DMS53 treated with DMSO at 0.1 percent for 48 hours (cell line): Measurements from ENCODE around the gene SMTN.
A peak's percentile ranks its signal among the peaks of the same experiment; 100 is the strongest.
"Not testable (repeated sequence)": the region's sequence is repeated elsewhere in the genome, so short reads cannot be mapped to it uniquely, and the experiment has no call there.

Experiments used
- DNase-seq: peaks from one replicate; lab custom pipeline; 2025; ENCODE audit not compliant: unreplicated experiment; lab: John Stamatoyannopoulos, UW

The SMTN gene

GRCh38 chr22:31080848-31081649 is at the start of gene SMTN:
TSS of gene SMTN (plus strand) at chr22:31081318. CDS start at chr22:31083259, 1,941 bp downstream.
- DNase-seq: peak; percentile 44

- DNase-seq: no peak
These were observed 44.2 kb upstream of the SMTN start for GRCh38 chr22:31036671-31037550.

- DNase-seq: no peak
These were observed 42.4 kb upstream of the SMTN start for GRCh38 chr22:31038686-31039085.

- no peak for DNase-seq
These were observed 41.7 kb upstream of the SMTN start for GRCh38 chr22:31039393-31039792.

- DNase-seq: no peak
These were observed 40.3 kb upstream of the SMTN start for GRCh38 chr22:31040542-31041398.

- DNase-seq: no peak
These were observed 36.8 kb upstream of the SMTN start for GRCh38 chr22:31044262-31044861.

GRCh38 chr22:31045900-31046538 is 35.1 kb upstream of the SMTN start:
- DNase-seq: no peak

GRCh38 chr22:31046539-31047226 is 34.4 kb upstream of the SMTN start:
- DNase-seq: peak; percentile 3

- no peak for DNase-seq
These were observed 32.5 kb upstream of the SMTN start for GRCh38 chr22:31048570-31048969.

- DNase-seq: no peak
These were observed 31.2 kb upstream of the SMTN start for GRCh38 chr22:31049815-31050420.

GRCh38 chr22:31055117-31055634 is 25.9 kb upstream of the SMTN start:
- no peak for DNase-seq

- DNase-seq: peak; percentile 55
These were observed 25.4 kb upstream of the SMTN start for GRCh38 chr22:31055635-31056159.

- no peak for DNase-seq
These were observed 24.0 kb upstream of the SMTN start for GRCh38 chr22:31056986-31057599.

GRCh38 chr22:31059663-31060062 is 21.5 kb upstream of the SMTN start:
- not testable (repeated sequence) for DNase-seq

- no peak for DNase-seq
These were observed 18.4 kb upstream of the SMTN start for GRCh38 chr22:31062566-31063230.

- no peak for DNase-seq
These were observed 16.7 kb upstream of the SMTN start for GRCh38 chr22:31064369-31064768.

GRCh38 chr22:31068970-31069369 is 12.1 kb upstream of the SMTN start:
- DNase-seq: no peak
